ENCODE results near the gene CTF1. TPM values are rescaled to one million over a fixed set of nuclear protein-coding genes. Genes with fewer than 3 reads are reported as not detected.
A peak's percentile ranks its signal among the peaks of the same experiment; 100 is the strongest.

Gene CTF1
- total and polyA plus RNA-seq, 4 donors: 3.3 to 9.8 (median 5.2) TPM

GRCh38 chr16:30924076-30924912 lies 27.9 kb downstream of the CTF1 start:
- 6 to 8% methylated on average over 18 to 53 of the region's 53 CpGs for WGBS, 2 donors
- H3K27me3 ChIP-seq (ENCODE audit: control insufficient read depth in 3 of 3, insufficient read depth in 3 of 3, low read length in 2 of 3): no peaks in the 10 kb centered on the region
- H3K4me1 ChIP-seq (ENCODE audit: control insufficient read depth in 5 of 5, insufficient read depth in 5 of 5, low read length in 5 of 5): peaks cover 0 to 8% (median 7%) of the 10 kb centered on the region in 5 donors
- peak in 1 of 3 donors; percentile 25 for DNase-seq
- peak overlapping the region in 1 of 2 donors; percentile 42 for H3K9ac ChIP-seq (ENCODE audit: insufficient read depth in 1 of 2, low read length in 2 of 2)
- no peak for TF ChIP-seq CTCF (IDR thresholded peaks at IDR 0.05; ENCODE audit: control extremely low read depth, extremely low read depth)
- H3K27ac ChIP-seq (ENCODE audit: low read depth in 1 of 2, low read length in 1 of 2): peak overlapping the region; percentile 7 to 22
- H3K9me3 ChIP-seq (ENCODE audit: control insufficient read depth in 4 of 4, insufficient read depth in 3 of 4, low read length in 3 of 4): no peaks in the 10 kb centered on the region
- peak overlapping the region; percentile 53 for H3K4me3 ChIP-seq
- no peak for ATAC-seq (ENCODE audit: insufficient read depth, low FRiP score)
- peaks cover 0 to 10% (median 6%) of the 10 kb centered on the region in 4 donors for H3K36me3 ChIP-seq (ENCODE audit: control insufficient read depth in 4 of 4, insufficient read depth in 4 of 4, low read length in 4 of 4)

DNA sequence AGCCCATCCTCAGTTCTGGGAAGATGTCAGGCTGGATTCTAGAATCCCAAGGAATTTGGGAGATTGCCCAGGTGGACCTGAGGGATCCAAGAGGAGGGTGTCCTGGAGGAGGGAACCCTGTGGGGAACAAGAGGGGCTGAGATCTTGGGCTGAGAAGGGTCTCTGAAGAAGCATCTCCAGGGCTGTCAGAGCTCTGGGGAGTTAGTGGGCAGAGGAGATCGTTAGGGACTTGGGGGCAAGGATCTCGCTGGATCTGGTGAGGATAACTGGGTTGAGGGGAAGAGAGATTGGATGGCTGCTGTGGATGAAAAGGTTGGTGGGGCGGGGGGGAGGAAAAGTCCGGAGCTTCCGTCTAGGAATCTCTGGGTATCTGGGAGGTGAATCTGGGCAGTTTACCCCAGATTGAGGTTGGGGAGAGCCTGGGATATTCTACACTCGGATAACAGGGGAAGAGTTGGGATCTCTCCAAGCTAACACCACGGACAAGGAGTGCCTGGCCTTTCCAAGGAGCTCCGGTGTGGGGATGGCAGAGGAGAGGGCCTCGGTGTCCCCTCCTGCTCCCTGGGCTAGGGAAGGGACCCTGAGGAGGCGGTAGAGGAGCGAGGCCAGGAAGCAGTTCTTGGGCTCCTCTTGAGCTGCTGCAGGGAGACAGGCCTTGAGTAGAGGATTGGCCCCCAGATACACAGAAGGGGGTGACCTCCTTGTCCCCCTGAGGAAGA lies 28.7 kb downstream of the CTF1 start:
- peak in 1 of 3 donors; percentile 16 for DNase-seq
- peak overlapping the region in 1 of 2 donors; percentile 42 for H3K9ac ChIP-seq (ENCODE audit: insufficient read depth in 1 of 2, low read length in 2 of 2)

DNA sequence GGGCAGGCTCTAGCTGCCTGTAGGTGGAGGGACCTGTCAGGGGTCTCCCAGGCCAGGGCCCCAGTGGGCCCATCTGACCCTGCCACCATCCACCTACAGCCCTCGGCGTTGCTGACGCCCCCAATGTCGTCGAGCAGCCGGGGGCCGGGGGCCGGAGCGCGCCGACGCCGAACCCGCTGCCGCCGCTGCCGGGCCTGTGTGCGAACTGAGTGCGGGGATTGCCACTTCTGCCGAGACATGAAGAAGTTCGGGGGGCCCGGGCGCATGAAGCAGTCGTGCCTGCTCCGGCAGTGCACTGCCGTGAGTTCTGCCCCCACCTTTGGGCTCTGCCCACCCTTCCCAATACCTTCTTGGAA lies 29.2 kb downstream of the CTF1 start:
- no peak overlapping the region for H3K27ac ChIP-seq (ENCODE audit: low read depth in 1 of 2, low read length in 1 of 2)

More for the DNA sequence above, 28.7 kb downstream of the CTF1 start:
- Histone ChIP-seq H3K4me3 (no peak overlapping the region), H3K9me3 (ENCODE audit: control insufficient read depth in 4 of 4, insufficient read depth in 3 of 4, low read length in 3 of 4) (no peaks in the 10 kb centered on the region), H3K27ac (ENCODE audit: low read depth in 1 of 2, low read length in 1 of 2) (no peak overlapping the region), H3K27me3 (ENCODE audit: control insufficient read depth in 3 of 3, insufficient read depth in 3 of 3, low read length in 2 of 3) (no peaks in the 10 kb centered on the region), H3K36me3 (ENCODE audit: control insufficient read depth in 4 of 4, insufficient read depth in 4 of 4, low read length in 4 of 4) (peaks cover 0 to 14% (median 6%) of the 10 kb centered on the region in 4 donors), H3K4me1 (ENCODE audit: control insufficient read depth in 5 of 5, insufficient read depth in 5 of 5, low read length in 5 of 5) (peaks cover 0 to 8% (median 7%) of the 10 kb centered on the region in 5 donors)
- 78 to 89% methylated on average over 11 of the region's 11 CpGs for WGBS, 2 donors
- no peak for ATAC-seq (ENCODE audit: insufficient read depth, low FRiP score)
- TF ChIP-seq CTCF (IDR thresholded peaks at IDR 0.05; ENCODE audit: control extremely low read depth, extremely low read depth): no peak

More for the DNA sequence above, 29.2 kb downstream of the CTF1 start:
- 95 to 96% methylated on average over 26 of the region's 26 CpGs for WGBS, 2 donors
- ATAC-seq (ENCODE audit: insufficient read depth, low FRiP score) (no peak), DNase-seq (no peak)
- Histone ChIP-seq H3K4me1 (ENCODE audit: control insufficient read depth in 5 of 5, insufficient read depth in 5 of 5, low read length in 5 of 5) (peaks cover 0 to 8% (median 7%) of the 10 kb centered on the region in 5 donors), H3K27me3 (ENCODE audit: control insufficient read depth in 3 of 3, insufficient read depth in 3 of 3, low read length in 2 of 3) (no peaks in the 10 kb centered on the region), H3K9ac (ENCODE audit: insufficient read depth in 1 of 2, low read length in 2 of 2) (no peak overlapping the region), H3K36me3 (ENCODE audit: control insufficient read depth in 4 of 4, insufficient read depth in 4 of 4, low read length in 4 of 4) (peaks cover 0 to 19% (median 8%) of the 10 kb centered on the region in 4 donors), H3K4me3 (no peak overlapping the region), H3K9me3 (ENCODE audit: control insufficient read depth in 4 of 4, insufficient read depth in 3 of 4, low read length in 3 of 4) (no peaks in the 10 kb centered on the region)
- no peak for TF ChIP-seq CTCF (IDR thresholded peaks at IDR 0.05; ENCODE audit: control extremely low read depth, extremely low read depth)

Data from lung (tissue), 12 donors.